Transverse colon (tissue), 3 donors: Measurements from ENCODE around the gene THSD4.

ENCODE experiments used
- EP300 ChIP-seq: sonication (generic); formaldehyde crosslinking; IDR thresholded peaks from one replicate; pipeline ENCODE4 v1.6.1; 2017; ENCODE audit warnings: antibody characterized with exemption, low read depth
- POLR2A ChIP-seq: fragments of 450-650 bp; IDR thresholded peaks from one replicate; pipeline ENCODE4 v1.6.1; 2016; ENCODE audit warnings: antibody characterized with exemption, mild to moderate bottlenecking, moderate library complexity
- TF ChIP-seq, protein P1 (sequence below), 5 experiments: fragments of 200-600 bp in 3 of 5; fragments of 450-650 bp in 2 of 5; sonication (generic) in 3 of 5; IDR thresholded peaks; 1 replicate in 2 of 5; 2 replicates in 3 of 5; pipeline ENCODE4 v1.5.1; 2016 to 2017; ENCODE audit warnings: antibody characterized with exemption in 5 of 5, inconsistent platforms in 3 of 5, mild to moderate bottlenecking in 2 of 5, moderate library complexity in 1 of 5

DNA sequence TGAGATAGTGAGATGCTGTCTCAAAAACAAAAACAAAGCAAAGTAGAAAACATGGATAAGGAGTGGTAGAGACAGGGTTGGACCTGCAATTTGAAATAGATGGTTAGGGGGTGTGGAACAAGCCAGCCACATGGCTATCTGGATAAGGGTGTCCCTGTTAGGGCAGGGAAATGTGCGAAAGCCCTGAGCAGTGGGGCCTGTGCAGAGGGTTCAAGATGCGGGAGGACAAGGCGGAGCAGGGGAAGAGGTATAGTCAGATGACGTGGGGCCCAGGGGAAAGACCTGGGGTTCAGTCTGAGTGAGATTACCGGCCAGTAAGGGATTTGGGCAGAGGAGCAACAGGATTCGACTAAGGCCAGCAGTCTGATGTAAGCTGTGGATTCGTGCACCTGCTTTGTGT is 676.7 kb downstream of the THSD4 start:
- TF ChIP-seq, protein P1, sequence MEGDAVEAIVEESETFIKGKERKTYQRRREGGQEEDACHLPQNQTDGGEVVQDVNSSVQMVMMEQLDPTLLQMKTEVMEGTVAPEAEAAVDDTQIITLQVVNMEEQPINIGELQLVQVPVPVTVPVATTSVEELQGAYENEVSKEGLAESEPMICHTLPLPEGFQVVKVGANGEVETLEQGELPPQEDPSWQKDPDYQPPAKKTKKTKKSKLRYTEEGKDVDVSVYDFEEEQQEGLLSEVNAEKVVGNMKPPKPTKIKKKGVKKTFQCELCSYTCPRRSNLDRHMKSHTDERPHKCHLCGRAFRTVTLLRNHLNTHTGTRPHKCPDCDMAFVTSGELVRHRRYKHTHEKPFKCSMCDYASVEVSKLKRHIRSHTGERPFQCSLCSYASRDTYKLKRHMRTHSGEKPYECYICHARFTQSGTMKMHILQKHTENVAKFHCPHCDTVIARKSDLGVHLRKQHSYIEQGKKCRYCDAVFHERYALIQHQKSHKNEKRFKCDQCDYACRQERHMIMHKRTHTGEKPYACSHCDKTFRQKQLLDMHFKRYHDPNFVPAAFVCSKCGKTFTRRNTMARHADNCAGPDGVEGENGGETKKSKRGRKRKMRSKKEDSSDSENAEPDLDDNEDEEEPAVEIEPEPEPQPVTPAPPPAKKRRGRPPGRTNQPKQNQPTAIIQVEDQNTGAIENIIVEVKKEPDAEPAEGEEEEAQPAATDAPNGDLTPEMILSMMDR (IDR thresholded peaks at IDR 0.05) = no peak
- TF ChIP-seq EP300 (no peak), POLR2A (no peak)
